Measurements from ENCODE around the gene ZNF142. TPM values are rescaled to one million over a fixed set of nuclear protein-coding genes. Genes with fewer than 3 reads are reported as not detected.

The ZNF142 gene
- total RNA-seq, 2 experiments from 2014 or later = 54.2 to 55.4 TPM

DNA sequence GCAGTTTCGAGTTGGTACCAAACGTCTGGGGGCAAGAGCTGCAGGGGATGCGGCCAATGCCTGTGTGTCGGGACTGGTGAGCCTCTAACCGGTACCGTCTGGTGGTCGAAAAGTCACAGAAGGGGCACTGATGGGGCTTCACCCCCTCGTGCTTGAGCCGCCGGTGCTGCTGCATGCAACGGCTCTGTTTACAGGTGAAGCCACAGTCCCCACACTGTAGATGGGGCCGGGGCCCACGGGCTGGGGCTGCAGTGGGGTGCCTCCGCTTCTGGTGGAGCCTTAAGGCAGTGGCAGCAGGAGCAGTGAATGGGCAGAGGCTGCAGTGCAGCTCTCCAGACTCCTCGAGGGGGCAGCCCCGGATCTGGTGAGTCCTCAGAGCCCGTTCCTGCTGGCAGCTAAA is 16.6 kb downstream of the ZNF142 start:
- Mint-ChIP-seq H3K4me1 (no peaks in the 10 kb centered on the region), H3K4me3 (no peak overlapping the region), H3K9me3 (ENCODE audit: low read depth) (no peaks in the 10 kb centered on the region), H3K36me3 (peaks cover 43% of the 10 kb centered on the region), H3K27ac (no peak overlapping the region), H3K27me3 (no peaks in the 10 kb centered on the region)
- CTCF ChIA-PET = no interaction called here
- ATAC-seq (no peak), DNase-seq (no peak)

DNA sequence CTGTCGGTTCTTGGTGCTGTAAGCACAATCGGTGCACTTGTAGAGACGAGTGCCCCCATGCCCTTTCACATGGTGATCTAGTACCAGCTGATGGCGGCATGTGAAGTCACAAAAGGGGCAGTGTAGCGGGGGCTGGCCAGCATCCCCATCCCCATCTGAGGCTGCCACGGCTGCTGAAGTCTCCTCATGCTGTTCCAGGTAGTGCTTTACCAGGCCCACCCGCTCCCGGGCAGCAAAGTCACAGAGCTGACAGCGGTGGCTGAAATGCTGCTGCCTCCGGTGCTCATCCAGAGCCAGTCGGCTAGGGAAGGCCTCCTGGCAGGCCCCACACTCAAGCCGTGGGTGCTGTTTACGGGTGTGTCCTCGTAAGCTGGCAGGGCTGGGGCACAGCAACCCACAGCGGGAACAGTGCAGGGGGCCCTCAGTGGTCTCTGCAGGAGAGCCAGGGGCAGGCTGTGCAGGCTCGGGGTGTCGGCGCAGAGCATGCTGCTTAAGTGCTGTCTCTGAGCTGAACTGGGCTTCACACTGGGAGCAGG is 17.2 kb downstream of the ZNF142 start:
- CTCF ChIA-PET = no interaction called here
- no peak for DNase-seq
- Mint-ChIP-seq H3K27ac (no peak overlapping the region), H3K36me3 (peaks cover 41% of the 10 kb centered on the region), H3K9me3 (ENCODE audit: low read depth) (no peaks in the 10 kb centered on the region), H3K4me3 (no peak overlapping the region), H3K4me1 (no peaks in the 10 kb centered on the region), H3K27me3 (no peaks in the 10 kb centered on the region)
- ATAC-seq = no peak

- no peaks in the 10 kb centered on the region for H3K9me3 Mint-ChIP-seq (ENCODE audit: low read depth)
- CTCF ChIA-PET = interaction anchor here (1.3 kb wide), 1 partner anchor 12 kb away, joined by 3 read pairs; no protein-coding TSS in a partner anchor
- no peak overlapping the region for H3K27ac Mint-ChIP-seq
- no peak for ATAC-seq
- no peaks in the 10 kb centered on the region for H3K27me3 Mint-ChIP-seq
- peaks cover 45% of the 10 kb centered on the region for H3K36me3 Mint-ChIP-seq
- H3K4me3 Mint-ChIP-seq = no peak overlapping the region
- no peaks in the 10 kb centered on the region for H3K4me1 Mint-ChIP-seq
- no peak for DNase-seq
These were observed 21.1 kb downstream of the ZNF142 start for GRCh38 chr2:218638372-218638771.

DNA sequence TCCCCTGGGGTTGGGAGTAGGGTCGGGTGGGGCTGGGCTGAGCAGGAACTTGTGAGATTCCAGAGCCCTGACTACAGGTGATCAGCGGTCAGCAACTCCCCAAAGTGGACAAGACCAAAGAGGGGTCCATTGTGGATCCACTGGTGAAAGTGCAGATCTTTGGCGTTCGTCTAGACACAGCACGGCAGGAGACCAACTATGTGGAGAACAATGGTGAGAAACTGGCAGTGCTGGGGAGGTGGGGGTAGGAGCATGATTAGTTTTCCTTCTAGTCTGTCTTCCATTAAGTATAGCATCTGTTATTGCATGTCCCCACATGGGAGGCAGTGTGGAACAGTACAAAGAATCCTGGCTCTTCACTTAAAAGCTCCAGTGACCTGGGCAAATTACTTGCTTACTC is 23.7 kb downstream of the ZNF142 start:
- no peak overlapping the region for H3K4me3 Mint-ChIP-seq
- ATAC-seq (no peak), DNase-seq (no peak)
- H3K27ac Mint-ChIP-seq = no peak overlapping the region
- H3K4me1 Mint-ChIP-seq = no peaks in the 10 kb centered on the region
- CTCF ChIA-PET = no interaction called here
- H3K27me3 Mint-ChIP-seq = no peaks in the 10 kb centered on the region
- peaks cover 44% of the 10 kb centered on the region for H3K36me3 Mint-ChIP-seq
- H3K9me3 Mint-ChIP-seq (ENCODE audit: low read depth) = no peaks in the 10 kb centered on the region

GRCh38 chr2:218631837-218632236 is 27.6 kb downstream of the ZNF142 start:
- no peak for ATAC-seq
- Mint-ChIP-seq H3K27ac (no peak overlapping the region), H3K4me1 (peaks cover 12% of the 10 kb centered on the region), H3K36me3 (peaks cover 14% of the 10 kb centered on the region), H3K9me3 (ENCODE audit: low read depth) (no peaks in the 10 kb centered on the region), H3K4me3 (no peak overlapping the region), H3K27me3 (no peaks in the 10 kb centered on the region)
- CTCF ChIA-PET = interaction anchor here (0.7 kb wide), 1 partner anchor 56 kb away, joined by 3 read pairs; no protein-coding TSS in a partner anchor
- no peak for DNase-seq

GRCh38 chr2:218627939-218628338 is 31.5 kb downstream of the ZNF142 start:
- DNase-seq (no peak), ATAC-seq (peak; percentile 79)
- H3K27me3 Mint-ChIP-seq = no peaks in the 10 kb centered on the region
- H3K27ac Mint-ChIP-seq = no peak overlapping the region
- H3K9me3 Mint-ChIP-seq (ENCODE audit: low read depth) = no peaks in the 10 kb centered on the region
- CTCF ChIA-PET = interaction anchor here (0.7 to 1.3 kb wide), 2 partner anchors 32 to 219 kb away, joined by 3 to 4 read pairs; partner anchors contain the start of genes BCS1L and ZNF142
- H3K4me3 Mint-ChIP-seq = no peak overlapping the region
- H3K4me1 Mint-ChIP-seq = peaks cover 12% of the 10 kb centered on the region
- no peaks in the 10 kb centered on the region for H3K36me3 Mint-ChIP-seq

DNA sequence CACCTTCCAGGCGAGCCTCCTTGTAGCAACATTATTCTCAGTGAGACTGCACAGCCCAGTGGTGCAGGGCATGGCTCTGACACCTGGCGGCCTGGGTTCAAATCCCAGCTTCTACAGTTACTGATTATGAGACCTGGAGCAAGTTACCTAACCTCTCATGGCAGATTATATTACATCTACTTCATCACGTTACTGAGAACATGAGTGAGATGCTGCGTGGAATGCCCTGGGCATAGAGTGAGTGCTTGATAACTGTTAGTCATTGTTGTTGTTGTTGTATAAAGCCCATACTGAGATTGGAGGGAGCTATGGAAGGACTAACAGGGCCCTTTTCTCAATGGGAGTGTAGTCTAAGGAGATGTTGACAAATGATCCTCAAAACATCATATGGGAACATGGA is 33.1 kb downstream of the ZNF142 start:
- Mint-ChIP-seq H3K4me3 (no peak overlapping the region), H3K27me3 (no peaks in the 10 kb centered on the region), H3K36me3 (no peaks in the 10 kb centered on the region), H3K9me3 (ENCODE audit: low read depth) (no peaks in the 10 kb centered on the region), H3K27ac (no peak overlapping the region), H3K4me1 (peaks cover 12% of the 10 kb centered on the region)
- ATAC-seq (no peak), DNase-seq (no peak)
- CTCF ChIA-PET = no interaction called here

DNA sequence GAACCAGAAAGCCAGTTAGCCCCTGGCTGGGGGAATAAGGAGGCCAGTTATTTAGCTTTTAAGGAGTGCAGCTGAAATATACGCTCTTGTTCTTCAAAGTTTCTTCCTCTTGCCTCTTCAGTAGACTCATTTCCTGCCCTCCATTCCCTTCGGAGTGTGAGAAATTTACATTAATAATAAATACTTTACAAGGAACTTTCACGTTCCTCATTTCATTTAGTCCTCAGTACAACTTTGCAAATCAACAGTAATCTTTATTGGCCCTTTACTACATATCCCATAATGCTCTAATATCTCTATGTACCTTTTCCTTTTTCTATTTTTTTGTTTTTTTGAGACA is 36.1 kb downstream of the ZNF142 start:
- H3K36me3 Mint-ChIP-seq = no peaks in the 10 kb centered on the region
- no peaks in the 10 kb centered on the region for H3K9me3 Mint-ChIP-seq (ENCODE audit: low read depth)
- DNase-seq = no peak
- H3K27ac Mint-ChIP-seq = no peak overlapping the region
- CTCF ChIA-PET = interaction anchor here (0.6 kb wide), 1 partner anchor 41 kb away, joined by 3 read pairs; no protein-coding TSS in a partner anchor
- no peak for ATAC-seq
- H3K4me1 Mint-ChIP-seq = peaks cover 8% of the 10 kb centered on the region
- no peaks in the 10 kb centered on the region for H3K27me3 Mint-ChIP-seq
- H3K4me3 Mint-ChIP-seq = no peak overlapping the region

GRCh38 chr2:218622606-218623365 is 36.6 kb downstream of the ZNF142 start:
- peaks cover 3% of the 10 kb centered on the region for H3K4me1 Mint-ChIP-seq
- no peaks in the 10 kb centered on the region for H3K27me3 Mint-ChIP-seq
- H3K36me3 Mint-ChIP-seq = no peaks in the 10 kb centered on the region
- H3K9me3 Mint-ChIP-seq (ENCODE audit: low read depth) = no peaks in the 10 kb centered on the region
- CTCF ChIA-PET = interaction anchor here (0.6 kb wide), 1 partner anchor 40 kb away, joined by 3 read pairs; no protein-coding TSS in a partner anchor
- ATAC-seq (no peak), DNase-seq (no peak)
- H3K27ac Mint-ChIP-seq = no peak overlapping the region
- H3K4me3 Mint-ChIP-seq = no peak overlapping the region

DNA sequence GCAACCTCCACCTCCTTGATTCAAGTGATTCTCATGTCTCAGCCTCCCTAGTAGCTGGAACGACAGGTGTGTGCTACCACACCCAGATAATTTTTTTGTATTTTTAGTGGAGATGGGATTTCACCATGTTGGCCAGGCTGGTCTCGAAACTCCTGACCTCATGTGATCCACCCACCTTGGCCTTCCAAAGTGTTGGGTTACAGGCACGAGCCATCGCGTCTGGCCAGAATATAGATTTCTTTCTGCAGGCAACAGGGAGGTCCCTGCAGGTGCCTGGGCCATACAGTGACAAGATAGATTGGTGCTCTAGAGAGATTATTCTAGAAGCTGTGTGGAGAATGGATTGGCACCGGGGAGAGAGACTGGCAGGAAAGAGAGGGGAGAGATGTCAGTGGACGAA is 38.4 kb downstream of the ZNF142 start:
- H3K4me1 Mint-ChIP-seq = no peaks in the 10 kb centered on the region
- H3K27me3 Mint-ChIP-seq = no peaks in the 10 kb centered on the region
- no peak for ATAC-seq
- CTCF ChIA-PET = interaction anchor here (0.7 to 1.2 kb wide), 2 partner anchors 32 to 354 kb away, joined by 3 to 5 read pairs; no protein-coding TSS in a partner anchor
- DNase-seq = no peak
- H3K9me3 Mint-ChIP-seq (ENCODE audit: low read depth) = no peaks in the 10 kb centered on the region
- no peaks in the 10 kb centered on the region for H3K36me3 Mint-ChIP-seq
- no peak overlapping the region for H3K4me3 Mint-ChIP-seq
- no peak overlapping the region for H3K27ac Mint-ChIP-seq

DNA sequence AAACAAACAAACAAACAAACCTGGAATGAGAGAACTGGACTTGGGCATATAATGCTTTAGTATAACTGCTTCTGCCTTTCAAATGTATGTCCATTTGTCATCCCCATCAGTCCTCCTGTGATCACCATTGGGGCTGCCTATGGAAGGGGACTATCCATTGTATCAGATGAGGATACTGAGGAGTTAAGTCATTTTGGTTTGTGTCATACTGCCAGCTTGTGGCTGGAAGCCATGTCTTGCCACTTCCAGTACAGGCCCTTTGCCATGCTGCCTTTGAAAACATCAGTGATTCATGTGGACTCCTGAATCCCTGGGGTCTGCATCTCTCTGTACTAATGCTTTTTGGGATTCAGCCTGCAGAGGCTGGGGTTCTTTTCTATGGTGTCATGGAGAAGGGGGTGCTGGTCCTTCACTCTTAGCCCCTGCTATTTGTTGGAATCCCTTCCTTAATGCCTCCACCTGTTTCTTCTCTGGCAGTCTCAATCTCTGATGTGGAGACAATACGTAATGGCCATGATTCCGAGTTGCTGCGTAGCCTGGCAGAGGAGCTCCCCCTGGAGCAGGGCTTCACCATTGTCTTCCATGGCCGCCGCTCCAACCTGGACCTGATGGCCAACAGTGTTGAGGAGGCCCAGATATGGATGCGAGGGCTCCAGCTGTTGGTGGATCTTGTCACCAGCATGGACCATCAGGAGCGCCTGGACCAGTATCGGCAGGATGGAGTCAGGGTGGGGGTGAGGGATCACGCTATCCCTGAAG is 41.1 kb downstream of the ZNF142 start:
- no peak for DNase-seq
- H3K27ac Mint-ChIP-seq = no peak overlapping the region
- ATAC-seq = no peak
- no peak overlapping the region for H3K4me3 Mint-ChIP-seq
- CTCF ChIA-PET = interaction anchor here (1.1 kb wide), 1 partner anchor 316 kb away, joined by 3 read pairs; no protein-coding TSS in a partner anchor
- no peaks in the 10 kb centered on the region for H3K4me1 Mint-ChIP-seq
- no peaks in the 10 kb centered on the region for H3K9me3 Mint-ChIP-seq (ENCODE audit: low read depth)
- H3K36me3 Mint-ChIP-seq = no peaks in the 10 kb centered on the region
- no peaks in the 10 kb centered on the region for H3K27me3 Mint-ChIP-seq

GRCh38 chr2:218615868-218616315 is 43.5 kb downstream of the ZNF142 start:
- peaks cover 11% of the 10 kb centered on the region for H3K27me3 Mint-ChIP-seq
- H3K36me3 Mint-ChIP-seq = no peaks in the 10 kb centered on the region
- DNase-seq (no peak), ATAC-seq (no peak)
- no peaks in the 10 kb centered on the region for H3K4me1 Mint-ChIP-seq
- H3K27ac Mint-ChIP-seq = no peak overlapping the region
- CTCF ChIA-PET = interaction anchor here (1.3 kb wide), 1 partner anchor 231 kb away, joined by 5 read pairs; no protein-coding TSS in a partner anchor
- no peak overlapping the region for H3K4me3 Mint-ChIP-seq
- H3K9me3 Mint-ChIP-seq (ENCODE audit: low read depth) = no peaks in the 10 kb centered on the region

DNA sequence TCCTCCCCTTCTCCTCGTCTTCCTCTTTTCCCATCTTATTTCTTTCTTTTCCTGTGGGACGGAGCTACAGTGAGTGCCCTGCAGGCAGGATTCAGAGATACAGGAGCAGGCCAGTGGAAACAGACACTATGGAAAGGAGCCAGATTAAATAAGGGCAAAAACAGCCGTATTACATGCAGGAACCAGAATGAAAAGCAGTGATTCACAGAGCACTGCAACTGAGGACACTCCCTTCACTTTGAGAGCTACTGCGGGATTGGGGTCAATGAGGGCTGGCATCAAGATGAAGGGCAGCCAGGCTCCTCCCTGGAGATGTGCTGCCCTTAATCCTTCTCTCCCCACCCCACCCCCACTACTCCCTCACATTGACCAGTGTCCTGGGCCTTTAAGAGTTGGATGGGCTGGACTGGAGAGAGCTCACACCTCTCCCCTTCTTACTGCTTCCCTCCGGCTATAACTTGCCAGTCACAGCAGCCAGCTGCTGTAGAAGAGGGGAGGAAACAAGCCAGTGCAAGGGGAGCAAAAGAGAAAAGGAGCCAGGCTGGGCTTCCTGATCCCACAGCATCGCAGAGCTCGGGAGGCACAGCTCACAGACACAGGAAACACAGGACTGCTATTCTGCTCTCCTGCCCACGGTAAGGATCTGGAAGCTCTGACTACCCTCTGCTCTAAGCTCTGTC is 51.8 kb downstream of the ZNF142 start, which contains the start of gene PLCD4:
Gene PLCD4 (plus strand): TSS at position 464 of the 680 bp plus-strand sequence. CDS start 7,841 bp downstream, outside the sequence.
- ATAC-seq (no peak), DNase-seq (no peak)
- H3K27ac Mint-ChIP-seq = no peak within 1 kb of the TSS
- H3K4me1 Mint-ChIP-seq = no peaks in the 10 kb centered on the region
- H3K9me3 Mint-ChIP-seq (ENCODE audit: low read depth) = no peaks in the 10 kb centered on the region
- CTCF ChIA-PET = interaction anchor here (1.4 to 1.6 kb wide), 2 partner anchors 37 to 41 kb away, joined by 3 to 4 read pairs; no protein-coding TSS in a partner anchor
- no peak within 1 kb of the TSS for H3K4me3 Mint-ChIP-seq
- no peaks in the 10 kb centered on the region for H3K36me3 Mint-ChIP-seq
- H3K27me3 Mint-ChIP-seq = peaks cover 32% of the 10 kb centered on the region

Measured in activated CD8-positive, alpha-beta memory T cell treated with anti-CD3 and anti-CD28 coated beads, Interleukin-2, amount 10 ng/mL, durations not matched to agents 7 days and 5 days (primary cell).